Measurements from ENCODE around the gene AHNAK.

DNA sequence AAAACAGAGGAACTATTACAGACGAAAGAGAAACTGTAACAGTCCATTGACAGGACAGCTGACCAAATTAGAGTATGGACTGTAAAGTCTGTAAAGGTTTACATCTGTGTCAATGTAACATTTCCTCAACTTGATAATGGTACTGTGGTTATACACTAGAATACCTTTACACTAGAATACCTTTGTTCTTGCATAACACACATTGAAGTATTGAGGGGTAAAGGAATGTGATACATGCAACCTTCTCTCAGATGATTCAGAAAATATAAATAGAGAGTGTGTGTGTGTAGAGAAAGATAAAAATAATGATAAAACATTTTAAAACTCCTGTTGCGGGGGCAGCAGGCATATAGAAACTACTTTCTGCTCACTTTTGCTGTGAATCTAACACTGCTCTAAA lies 32.6 kb upstream of the AHNAK start:
- TF ChIP-seq EZH2 (IDR thresholded peaks at IDR 0.05; ENCODE audit: borderline replicate concordance, low read depth, low read length, severe bottlenecking) (no peak), POLR2A (IDR thresholded peaks at IDR 0.05; ENCODE audit: low read depth, low read length) (no peak)
